GM18511 (cell line): ENCODE results near the gene TCN2.
"Not testable (repeated sequence)": the region's sequence is repeated elsewhere in the genome, so short reads cannot be mapped to it uniquely, and the experiment has no call there.

Experiments used
- ATAC-seq: cut with Tn5 transposase; IDR thresholded peaks from one replicate; pipeline ENCODE4 v1.9.1; 2021; ENCODE audit warnings: mild to moderate bottlenecking, moderate library complexity; ENCODE audit not compliant: unreplicated experiment

Gene TCN2

GRCh38 chr22:30575859-30576258 lies 31.1 kb upstream of the TCN2 start:
- ATAC-seq, result no peak

DNA sequence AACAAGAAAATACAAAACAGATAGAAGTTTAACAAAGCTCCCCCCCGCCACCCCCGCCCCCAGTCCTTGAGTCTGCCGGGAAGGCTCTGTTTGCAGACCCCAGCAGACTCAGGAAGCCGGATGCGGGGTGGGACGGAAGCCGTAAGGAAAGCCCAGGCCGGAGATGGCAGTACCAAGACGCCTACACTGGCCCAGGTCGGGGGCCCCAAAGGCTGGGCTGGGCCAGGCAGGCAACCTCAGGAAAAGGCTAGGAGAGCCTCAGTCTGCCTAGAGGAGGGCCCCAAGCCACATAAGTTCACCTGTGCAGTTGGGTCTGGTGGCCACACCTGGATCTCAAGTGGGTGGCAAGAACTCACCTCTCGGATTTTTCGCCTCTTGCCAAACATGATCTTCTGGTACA lies 28.5 kb upstream of the TCN2 start:
- ATAC-seq, result no peak

- ATAC-seq, result no peak
These were observed 26.1 kb upstream of the TCN2 start for GRCh38 chr22:30580896-30581295.

- no peak for ATAC-seq
These were observed 24.9 kb upstream of the TCN2 start for GRCh38 chr22:30582051-30582450.

DNA sequence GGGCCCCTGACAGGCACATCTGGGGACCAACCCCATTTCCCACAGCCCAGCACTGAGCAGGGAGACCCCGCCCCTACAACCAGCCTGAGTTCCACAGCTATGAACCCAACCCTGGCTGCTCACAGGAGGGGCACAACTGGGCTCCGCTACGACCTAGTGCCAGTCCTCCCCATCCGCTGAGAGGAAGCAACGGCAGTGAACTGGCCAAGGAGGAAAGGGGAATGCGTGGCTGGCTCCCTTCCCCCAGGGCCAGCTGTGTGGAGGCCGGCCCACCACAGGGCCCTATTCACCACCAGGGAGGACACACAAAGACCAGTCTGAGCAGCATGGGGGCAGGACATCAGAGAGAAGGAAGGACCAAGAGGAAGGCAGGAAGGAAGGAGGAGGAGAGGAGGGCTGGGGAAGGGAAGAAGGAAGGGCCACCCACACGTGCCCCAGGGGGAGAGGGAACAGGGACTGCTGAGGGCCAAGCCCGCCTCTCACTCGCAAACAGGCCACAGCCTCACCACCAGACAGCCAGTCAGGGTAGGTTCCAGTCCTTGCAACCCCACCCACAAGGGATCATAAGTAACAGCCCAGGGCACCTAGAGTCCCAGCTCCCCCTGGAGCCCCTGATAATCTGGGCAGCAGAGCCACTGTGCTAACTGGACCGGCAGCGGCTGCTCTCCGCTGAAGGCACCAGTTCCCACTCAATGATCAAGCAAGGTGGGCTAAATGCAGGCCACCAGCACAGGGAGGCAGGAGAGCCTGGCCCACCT lies 24.0 kb upstream of the TCN2 start:
- ATAC-seq, result no peak

DNA sequence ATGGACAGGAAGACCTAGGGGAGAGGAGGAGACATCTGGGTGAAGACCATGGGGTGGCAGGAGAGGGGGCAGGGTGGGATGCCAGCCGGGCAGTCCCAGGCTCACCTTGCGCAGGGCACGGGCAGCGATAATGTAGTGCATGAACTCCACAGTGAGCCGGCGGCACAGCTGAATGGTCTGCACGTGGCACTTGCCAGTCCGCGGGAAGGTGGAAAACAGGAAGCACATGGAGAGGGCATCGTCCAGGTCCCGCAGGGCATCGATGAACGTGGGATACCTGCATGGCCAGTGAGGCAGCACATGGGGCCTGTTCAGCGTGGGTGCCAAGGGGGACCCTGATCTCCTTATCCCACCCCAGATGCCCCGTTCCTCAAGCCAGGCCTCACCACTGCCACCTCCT lies 22.5 kb upstream of the TCN2 start:
- no peak for ATAC-seq

DNA sequence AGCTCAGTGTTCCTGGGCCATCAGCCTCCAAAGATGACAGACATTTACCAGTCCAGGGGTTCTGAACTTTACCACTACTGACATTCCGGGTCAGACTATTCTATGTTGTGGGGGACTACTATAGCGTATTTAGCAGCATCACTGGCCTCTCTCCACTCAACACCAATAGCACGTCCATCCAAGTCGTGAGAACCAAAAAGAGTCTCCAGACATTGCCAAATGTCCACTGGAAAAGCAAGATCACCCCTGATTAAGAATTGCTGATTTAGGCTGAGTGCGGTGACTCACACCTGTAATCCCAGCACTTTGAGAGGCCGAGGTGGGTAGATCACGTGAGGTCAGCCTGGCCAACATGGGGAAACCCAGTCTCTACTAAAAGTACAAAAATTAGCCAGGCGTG lies 20.6 kb upstream of the TCN2 start:
- no peak for ATAC-seq

GRCh38 chr22:30591191-30591587 lies 15.8 kb upstream of the TCN2 start:
- ATAC-seq, result no peak

- ATAC-seq, result peak; percentile 98
These were observed 15.2 kb upstream of the TCN2 start, which contains the start of gene PES1 for GRCh38 chr22:30591588-30592359. Gene PES1 (minus strand): TSS chr22:30591910. CDS start chr22:30591833, 77 bp downstream.

DNA sequence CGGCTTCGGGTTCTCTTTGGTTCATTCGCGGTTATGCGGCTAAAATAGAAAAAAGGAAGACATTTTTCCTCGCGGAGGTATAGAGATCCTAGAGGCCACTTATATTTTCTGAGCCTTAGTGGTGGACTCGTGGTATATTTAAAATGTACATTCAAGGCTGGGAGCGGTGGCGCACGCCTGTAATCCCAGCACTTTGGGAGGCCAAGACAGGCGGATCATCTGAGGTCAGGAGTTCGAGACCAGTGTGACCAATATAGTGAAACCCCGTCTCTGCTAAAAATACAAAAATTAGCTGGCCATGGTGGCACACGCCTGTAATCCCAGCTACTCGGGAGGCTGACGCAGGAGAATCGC lies 14.6 kb upstream of the TCN2 start:
- not testable (repeated sequence) for ATAC-seq

DNA sequence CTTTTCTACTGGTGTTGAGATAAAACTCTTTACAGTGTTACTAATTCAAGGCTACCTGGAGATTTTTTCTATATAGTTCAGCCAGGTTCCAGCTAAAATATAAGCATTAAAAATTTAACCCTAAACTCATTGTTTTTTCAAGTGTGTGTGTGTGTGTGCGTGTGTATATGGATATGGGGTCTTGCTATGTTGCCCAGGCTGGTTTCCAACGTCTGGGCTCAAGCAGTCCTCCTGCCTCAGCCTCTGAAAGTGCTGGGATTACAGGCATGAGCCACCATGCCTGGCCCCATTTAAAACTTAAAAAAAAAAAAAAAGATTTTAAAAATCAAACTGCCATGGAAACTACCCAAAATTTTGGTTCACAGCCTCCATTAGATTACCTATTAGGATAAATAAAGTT lies 10.8 kb upstream of the TCN2 start:
- ATAC-seq, result no peak

GRCh38 chr22:30596886-30597285 lies 10.1 kb upstream of the TCN2 start:
- no peak for ATAC-seq

DNA sequence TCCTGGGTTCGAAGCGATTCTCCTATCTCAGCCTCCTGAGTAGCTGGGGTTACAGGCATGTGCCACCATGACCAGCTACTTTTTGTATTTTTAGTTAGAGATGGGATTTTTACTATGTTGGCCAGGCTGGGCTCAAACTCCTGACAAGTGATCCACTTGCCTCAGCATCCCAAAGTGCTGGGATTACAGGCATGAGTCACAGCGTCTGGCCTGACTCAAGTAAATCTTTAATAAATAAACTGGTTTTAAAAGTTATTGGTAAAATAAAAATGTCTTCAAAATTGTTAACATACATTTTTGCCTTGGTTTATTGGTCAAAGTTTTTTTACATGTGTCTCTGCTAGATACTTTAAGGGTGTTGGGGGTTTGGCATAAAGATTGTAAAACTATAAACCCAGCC lies 8.0 kb upstream of the TCN2 start:
- ATAC-seq, result no peak

- no peak for ATAC-seq
These were observed 6.1 kb upstream of the TCN2 start for GRCh38 chr22:30600921-30601320.

GRCh38 chr22:30601464-30601863 lies 5.5 kb upstream of the TCN2 start:
- no peak for ATAC-seq

DNA sequence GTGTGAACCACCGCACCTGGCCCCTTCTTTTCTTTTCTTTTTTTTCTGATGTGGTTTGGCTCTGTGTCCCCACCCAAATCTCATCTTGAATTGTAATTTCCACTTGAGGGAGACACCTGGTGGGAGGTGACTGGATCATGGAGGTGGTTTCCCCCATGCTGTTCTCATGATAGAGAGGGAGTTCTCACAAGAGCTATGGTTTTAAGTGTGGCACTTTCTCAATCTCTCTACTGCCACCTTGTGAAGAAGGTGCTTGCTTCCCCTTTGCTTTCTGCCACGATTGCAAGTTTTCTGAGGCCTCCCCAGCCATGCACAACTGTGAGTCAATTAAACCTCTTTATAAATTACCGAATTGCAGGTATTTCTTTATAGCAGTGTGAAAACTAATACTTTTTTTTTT lies 4.9 kb upstream of the TCN2 start:
- no peak for ATAC-seq

DNA sequence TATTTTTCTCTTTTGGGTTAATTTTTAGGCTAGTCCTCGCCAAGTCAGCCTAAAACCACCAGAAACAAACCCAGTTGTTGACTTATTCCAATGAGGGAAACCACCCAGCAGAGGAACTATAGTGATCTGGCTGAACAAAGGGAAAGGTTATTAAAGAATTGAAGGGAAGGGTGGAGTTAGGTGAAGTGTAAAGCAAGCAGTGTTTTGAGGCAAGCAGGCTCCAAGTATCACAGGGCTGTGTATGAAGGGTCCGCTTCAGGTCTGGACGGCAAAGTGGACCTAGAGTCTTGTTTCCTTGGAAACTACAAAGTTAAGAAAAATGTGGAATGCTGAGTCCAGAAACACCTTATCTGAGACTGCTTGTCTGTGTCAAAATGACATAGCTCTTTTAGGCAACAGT lies 3.2 kb upstream of the TCN2 start:
- ATAC-seq, result no peak

DNA sequence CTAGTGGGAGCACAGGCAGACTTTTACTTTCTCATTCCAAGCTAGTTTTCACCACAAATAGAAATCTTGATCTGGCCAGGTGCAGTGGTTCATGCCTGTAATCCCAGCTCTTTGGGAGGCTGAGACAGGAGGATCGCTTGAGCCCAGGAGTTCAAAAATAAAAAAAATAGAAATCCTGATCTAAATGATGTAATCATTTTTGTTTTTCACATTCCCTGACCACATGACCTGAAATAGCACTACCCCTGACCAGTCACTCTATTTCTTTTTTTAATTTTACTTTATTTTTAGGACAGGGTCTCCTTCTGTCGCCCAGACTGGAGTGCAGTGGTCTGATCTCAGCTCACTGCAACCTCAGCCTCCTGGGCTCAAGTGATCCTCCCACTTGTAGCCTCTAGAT lies 2.3 kb upstream of the TCN2 start:
- ATAC-seq, result no peak

DNA sequence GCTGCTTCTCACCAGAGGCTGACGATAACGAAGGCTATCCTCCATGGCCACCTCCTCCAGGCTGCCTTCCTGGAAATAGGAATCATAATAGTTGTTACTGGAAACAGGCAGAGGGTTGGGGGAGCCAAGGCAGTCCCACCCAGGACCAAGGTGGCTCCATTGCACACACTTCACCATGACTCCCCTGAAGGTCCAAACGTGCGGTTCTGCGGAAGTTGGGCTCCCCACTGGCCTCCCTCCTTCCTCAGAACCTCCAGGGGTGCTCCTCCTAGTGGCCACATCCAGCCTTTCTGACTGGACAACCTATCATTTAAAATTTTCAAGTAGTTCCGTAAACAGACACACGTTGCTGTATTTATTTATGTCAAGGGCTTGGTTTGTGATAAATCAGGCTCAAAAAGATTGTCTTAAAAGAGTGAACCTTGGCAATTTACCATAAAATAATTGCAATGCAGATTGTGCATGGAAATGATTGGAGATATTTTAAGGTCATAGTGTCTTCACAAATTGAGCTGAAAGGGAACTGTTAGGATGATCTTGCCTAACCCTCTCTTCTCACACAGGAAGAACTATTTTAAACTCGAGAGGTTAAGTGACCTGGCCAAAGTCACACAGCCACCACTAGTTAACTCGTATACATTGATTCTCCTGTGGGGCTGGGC lies 1.4 kb upstream of the TCN2 start:
- ATAC-seq, result no peak

- no peak for ATAC-seq
These were observed 441 bp downstream of the TCN2 start for GRCh38 chr22:30607300-30607930.

DNA sequence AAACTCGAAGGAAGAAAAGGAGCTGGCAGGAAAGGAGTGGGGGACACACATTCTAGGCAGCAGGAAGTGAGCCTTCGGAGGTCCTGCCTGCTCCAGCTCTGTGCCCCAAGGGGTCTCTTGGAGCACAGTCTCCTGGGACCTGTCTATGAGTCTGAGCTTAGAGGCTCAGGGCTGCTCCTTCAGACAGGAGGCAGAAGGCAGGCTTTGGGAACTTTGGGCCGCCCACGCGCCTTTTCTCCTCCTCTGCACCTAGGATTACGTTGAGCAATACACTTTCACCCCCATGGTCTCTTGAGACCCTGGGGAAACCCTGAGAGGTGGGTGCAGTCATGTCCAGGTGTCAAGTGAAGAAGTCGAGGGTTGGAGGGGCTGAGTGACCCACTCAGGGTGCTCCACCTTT lies 965 bp downstream of the TCN2 start:
- ATAC-seq, result no peak
